ENCODE results near the gene SPSB1. TPM values are rescaled to one million over a fixed set of nuclear protein-coding genes. Genes with fewer than 3 reads are reported as not detected.

SPSB1 gene
- total and polyA plus RNA-seq, 7 experiments from 2014 or later: 1.4 to 10.3 (median 1.9) TPM

DNA sequence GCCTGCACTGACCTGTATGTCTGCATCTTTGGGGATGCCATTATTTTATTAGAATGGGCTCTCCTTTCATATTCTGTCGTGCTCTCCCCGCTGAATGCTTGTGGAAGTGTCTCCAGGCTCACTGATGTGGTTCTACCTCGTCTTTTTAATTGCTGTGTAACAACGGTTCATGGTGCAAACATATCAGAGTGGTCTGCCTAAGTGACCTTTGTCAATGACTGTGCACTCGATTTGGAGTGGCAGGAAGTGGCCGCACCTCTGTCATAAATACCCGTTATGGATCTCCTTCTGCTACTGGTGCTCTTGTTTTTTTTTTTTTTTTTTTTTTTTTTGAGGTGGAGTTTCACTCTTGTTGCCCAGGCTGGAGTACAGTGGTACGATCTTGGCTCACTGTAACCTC lies 38.3 kb downstream of the SPSB1 start:
- H3K4me1 Mint-ChIP-seq: peaks cover 11 to 24% (median 14%) of the 10 kb centered on the region in 7 donors
- no peak for ATAC-seq
- intact Hi-C loops (cut with micrococcal nuclease): no loop called here

DNA sequence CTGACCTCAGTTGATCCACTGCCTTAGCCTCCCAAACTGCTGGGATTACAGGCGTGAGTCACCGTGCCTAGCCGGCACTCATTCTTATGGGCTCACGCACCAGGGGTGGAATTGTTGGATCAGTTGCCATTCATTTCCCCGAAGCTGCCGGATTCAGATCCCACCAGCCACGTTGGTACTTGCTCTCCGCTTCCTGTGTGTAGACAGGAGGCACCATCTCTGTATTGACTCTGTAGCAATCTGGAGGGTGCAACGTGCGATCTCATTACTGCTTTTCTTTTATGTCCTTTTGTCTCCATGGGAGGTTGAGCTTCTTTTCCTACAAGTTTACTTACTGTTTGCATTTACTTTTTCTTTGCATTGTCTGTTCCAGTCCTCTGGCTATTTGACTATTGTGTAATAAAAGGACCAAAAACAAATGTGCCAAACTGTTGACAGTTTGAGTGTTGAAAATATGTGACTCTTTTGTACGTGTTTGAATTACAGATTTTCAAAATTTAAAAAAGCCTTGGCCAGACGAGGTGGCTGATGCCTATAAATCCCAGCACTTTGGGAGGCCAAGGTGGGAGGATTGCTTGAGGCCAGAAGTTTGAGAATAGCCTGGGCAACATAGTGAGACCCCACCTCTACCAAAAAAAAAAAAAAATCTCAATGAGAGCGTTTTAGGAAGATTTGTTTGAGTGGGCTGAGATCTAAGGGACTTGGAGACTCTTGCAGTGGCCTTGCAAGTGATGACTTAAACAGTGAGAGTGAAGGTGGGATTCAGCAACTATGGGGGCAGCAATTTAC lies 39.1 kb downstream of the SPSB1 start:
- Mint-ChIP-seq H3K4me3 (no peak overlapping the region), H3K36me3 (peaks cover 0 to 4% (median 0%) of the 10 kb centered on the region in 5 donors), H3K4me1 (peaks cover 11 to 24% (median 14%) of the 10 kb centered on the region in 7 donors), H3K9me3 (no peaks in the 10 kb centered on the region), H3K27me3 (no peaks in the 10 kb centered on the region), H3K27ac (peak overlapping the region in 2 of 9 donors; percentile 63 to 64)
- CTCF ChIA-PET: no interaction called here
- no peak for ATAC-seq
- H3K27ac ChIP-seq (ENCODE audit: low read depth, low read length): no peak overlapping the region
- intact Hi-C loops (cut with micrococcal nuclease): no loop called here
- no peaks in the 10 kb centered on the region for H3K9me3 ChIP-seq (ENCODE audit: control insufficient read depth in 2 of 3, low read length in 3 of 3)
- no peak for DNase-seq
- POLR2A ChIA-PET: no interaction called here
- no peaks in the 10 kb centered on the region for H3K36me3 ChIP-seq (ENCODE audit: control insufficient read depth in 2 of 3, insufficient read depth in 3 of 3, low read length in 3 of 3)
- H3K4me1 ChIP-seq (ENCODE audit: control insufficient read depth in 2 of 2, insufficient read depth in 2 of 2, low read length in 2 of 2): no peaks in the 10 kb centered on the region
- no peaks in the 10 kb centered on the region for H3K27me3 ChIP-seq (ENCODE audit: control insufficient read depth in 2 of 2, insufficient read depth in 2 of 2, low read length in 2 of 2)
- H3K4me3 ChIP-seq (ENCODE audit: low read length): no peak overlapping the region

More for the DNA sequence above, 38.3 kb downstream of the SPSB1 start:
- no peaks in the 10 kb centered on the region for H3K9me3 ChIP-seq (ENCODE audit: control insufficient read depth in 2 of 3, low read length in 3 of 3)
- no peaks in the 10 kb centered on the region for H3K27me3 ChIP-seq (ENCODE audit: control insufficient read depth in 2 of 2, insufficient read depth in 2 of 2, low read length in 2 of 2)
- no peak overlapping the region for H3K4me3 ChIP-seq (ENCODE audit: low read length)
- CTCF ChIA-PET: no interaction called here
- no peak overlapping the region for H3K27ac ChIP-seq (ENCODE audit: low read depth, low read length)
- no peaks in the 10 kb centered on the region for H3K36me3 ChIP-seq (ENCODE audit: control insufficient read depth in 2 of 3, insufficient read depth in 3 of 3, low read length in 3 of 3)
- Mint-ChIP-seq H3K27me3 (no peaks in the 10 kb centered on the region), H3K36me3 (peaks cover 0 to 4% (median 0%) of the 10 kb centered on the region in 5 donors), H3K4me3 (no peak overlapping the region), H3K27ac (no peak overlapping the region), H3K9me3 (no peaks in the 10 kb centered on the region)
- H3K4me1 ChIP-seq (ENCODE audit: control insufficient read depth in 2 of 2, insufficient read depth in 2 of 2, low read length in 2 of 2): no peaks in the 10 kb centered on the region
- no peak for DNase-seq
- POLR2A ChIA-PET: no interaction called here

DNA sequence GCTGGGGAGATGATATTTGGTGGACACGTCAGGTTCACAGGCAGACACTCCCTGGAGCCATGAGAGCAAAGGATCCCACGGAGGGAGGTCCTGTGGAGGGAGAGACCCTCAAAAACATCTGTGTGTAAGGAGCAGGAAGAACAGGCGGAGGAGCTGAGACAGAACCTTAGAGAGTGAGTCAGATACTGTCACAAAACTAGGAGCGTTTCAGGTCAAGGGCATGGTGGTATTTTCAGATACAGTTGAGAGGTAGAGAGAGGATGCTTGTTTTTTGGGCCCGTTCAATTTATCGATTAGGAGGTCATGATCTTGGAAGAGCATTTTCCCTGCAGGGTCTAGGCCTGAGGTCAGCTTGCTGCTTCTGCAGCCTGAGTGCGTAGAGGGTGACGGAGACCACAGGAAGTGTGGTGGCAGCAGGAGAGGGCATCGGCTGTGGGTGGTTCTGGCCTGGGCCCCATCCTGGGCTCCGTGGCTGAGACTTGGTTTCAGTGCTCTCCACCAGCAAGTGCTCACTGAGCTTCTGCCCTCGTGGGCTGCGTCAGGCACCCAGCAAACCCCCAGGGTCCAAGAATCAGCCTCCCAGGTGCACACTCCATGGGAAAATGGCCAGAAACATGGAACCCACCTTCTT lies 39.9 kb downstream of the SPSB1 start:
- Mint-ChIP-seq H3K36me3 (peaks cover 0 to 4% (median 0%) of the 10 kb centered on the region in 5 donors), H3K27me3 (no peaks in the 10 kb centered on the region), H3K4me3 (no peak overlapping the region), H3K9me3 (no peaks in the 10 kb centered on the region), H3K4me1 (peaks cover 11 to 24% (median 13%) of the 10 kb centered on the region in 7 donors), H3K27ac (peak overlapping the region in 1 of 9 donors; percentile 63)
- H3K27me3 ChIP-seq (ENCODE audit: control insufficient read depth in 2 of 2, insufficient read depth in 2 of 2, low read length in 2 of 2): no peaks in the 10 kb centered on the region
- no peak for DNase-seq
- no peaks in the 10 kb centered on the region for H3K36me3 ChIP-seq (ENCODE audit: control insufficient read depth in 2 of 3, insufficient read depth in 3 of 3, low read length in 3 of 3)
- no peak overlapping the region for H3K4me3 ChIP-seq (ENCODE audit: low read length)
- intact Hi-C loops (cut with micrococcal nuclease): no loop called here
- H3K9me3 ChIP-seq (ENCODE audit: control insufficient read depth in 2 of 3, low read length in 3 of 3): no peaks in the 10 kb centered on the region
- ChIA-PET CTCF (no interaction called here), POLR2A (no interaction called here)
- no peak overlapping the region for H3K27ac ChIP-seq (ENCODE audit: low read depth, low read length)
- H3K4me1 ChIP-seq (ENCODE audit: control insufficient read depth in 2 of 2, insufficient read depth in 2 of 2, low read length in 2 of 2): no peaks in the 10 kb centered on the region
- no peak for ATAC-seq

DNA sequence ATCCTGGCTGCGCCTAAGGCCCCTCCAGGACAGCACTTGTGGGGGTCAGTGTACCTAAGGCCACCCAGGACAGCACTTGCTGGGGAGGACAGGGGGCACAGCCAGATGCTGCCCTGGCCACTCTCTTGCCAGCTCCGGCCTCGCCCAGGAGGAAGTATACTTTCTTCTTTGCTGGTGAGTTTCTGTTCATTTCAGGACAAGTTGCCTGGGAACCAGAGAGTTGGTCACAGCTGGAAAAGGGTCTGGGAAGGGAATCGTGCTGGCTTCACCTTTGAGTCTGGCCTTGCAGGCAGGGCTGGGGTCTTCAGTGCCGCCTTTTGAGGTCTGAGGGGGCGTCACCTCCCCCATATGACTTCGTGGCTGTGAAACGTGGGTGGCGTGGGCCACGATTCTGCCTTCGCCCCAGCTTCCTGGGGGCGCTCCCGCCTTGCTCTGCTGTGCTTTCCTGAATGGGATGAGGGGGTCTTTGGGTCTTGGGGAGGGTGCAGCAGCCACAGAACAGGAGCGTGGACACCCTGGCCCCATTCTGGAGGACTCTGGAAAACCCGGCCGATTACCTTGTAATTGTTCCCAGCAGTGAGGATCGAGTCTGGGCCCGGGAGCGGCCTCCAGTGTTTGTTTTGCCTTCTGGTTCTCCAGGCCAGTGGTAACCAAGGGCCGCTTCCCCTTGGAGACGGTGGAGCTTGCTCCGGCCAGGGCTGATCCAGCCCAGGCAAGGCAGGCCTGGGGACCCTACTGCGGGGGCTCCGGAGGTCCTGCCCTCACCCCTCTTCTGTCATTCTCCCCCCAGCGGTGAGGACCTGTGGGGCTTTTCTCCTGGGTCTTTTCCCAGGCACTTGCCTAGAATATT lies 45.9 kb downstream of the SPSB1 start:
- CTCF ChIA-PET: no interaction called here

DNA sequence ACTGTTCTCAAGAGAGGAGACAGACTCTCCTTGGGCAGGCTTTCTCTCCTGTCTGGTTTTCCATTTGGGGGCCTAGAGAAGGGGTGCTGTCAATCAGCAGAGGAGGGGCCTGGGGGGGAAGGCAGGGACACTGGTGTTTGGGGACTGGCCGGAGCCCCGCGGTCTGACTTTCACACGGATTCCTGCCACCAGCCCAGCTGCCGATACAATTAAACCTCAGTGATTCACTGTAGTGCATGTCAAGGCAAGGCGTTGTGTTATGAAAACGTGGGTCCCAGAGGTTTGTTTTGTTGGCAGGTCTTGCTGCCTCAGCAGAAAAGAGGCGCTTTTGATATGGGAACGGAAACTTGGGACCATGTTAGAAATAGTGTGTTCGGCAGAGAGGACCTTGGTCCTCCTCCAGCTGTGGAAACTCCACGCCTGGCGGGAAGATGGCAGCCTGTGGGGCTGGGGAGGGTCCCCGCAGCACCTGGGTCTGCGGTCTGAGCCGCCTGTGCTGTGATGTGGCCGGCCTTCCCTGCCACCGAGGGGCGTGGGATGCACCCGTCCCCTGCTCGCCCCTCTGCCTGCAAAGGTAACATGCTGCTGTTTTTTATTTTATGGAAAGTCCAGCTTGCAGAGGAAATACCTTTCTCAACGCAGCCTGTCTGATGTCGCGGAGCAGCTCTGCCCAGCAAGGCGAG lies 47.6 kb downstream of the SPSB1 start:
- ChIA-PET CTCF (no interaction called here), POLR2A (no interaction called here)
- Mint-ChIP-seq H3K36me3 (peaks cover 0 to 15% (median 6%) of the 10 kb centered on the region in 5 donors), H3K9me3 (peaks cover 0 to 4% (median 0%) of the 10 kb centered on the region in 11 donors), H3K4me3 (no peak overlapping the region), H3K27ac (no peak overlapping the region), H3K4me1 (peaks cover 0 to 5% (median 0%) of the 10 kb centered on the region in 7 donors), H3K27me3 (no peaks in the 10 kb centered on the region)
- Histone ChIP-seq H3K9me3 (ENCODE audit: control insufficient read depth in 2 of 3, low read length in 3 of 3) (no peaks in the 10 kb centered on the region), H3K4me3 (ENCODE audit: low read length) (no peak overlapping the region), H3K27me3 (ENCODE audit: control insufficient read depth in 2 of 2, insufficient read depth in 2 of 2, low read length in 2 of 2) (no peaks in the 10 kb centered on the region), H3K4me1 (ENCODE audit: control insufficient read depth in 2 of 2, insufficient read depth in 2 of 2, low read length in 2 of 2) (no peaks in the 10 kb centered on the region), H3K27ac (ENCODE audit: low read depth, low read length) (no peak overlapping the region), H3K36me3 (ENCODE audit: control insufficient read depth in 2 of 3, insufficient read depth in 3 of 3, low read length in 3 of 3) (no peaks in the 10 kb centered on the region)
- intact Hi-C loops (cut with micrococcal nuclease): no loop called here
- DNase-seq (no peak), ATAC-seq (no peak)

More for the DNA sequence above, 45.9 kb downstream of the SPSB1 start:
- H3K4me3 Mint-ChIP-seq: no peak overlapping the region
- DNase-seq (no peak), ATAC-seq (no peak)
- Histone ChIP-seq H3K27me3 (ENCODE audit: control insufficient read depth in 2 of 2, insufficient read depth in 2 of 2, low read length in 2 of 2) (no peaks in the 10 kb centered on the region), H3K4me3 (ENCODE audit: low read length) (no peak overlapping the region), H3K4me1 (ENCODE audit: control insufficient read depth in 2 of 2, insufficient read depth in 2 of 2, low read length in 2 of 2) (no peaks in the 10 kb centered on the region), H3K9me3 (ENCODE audit: control insufficient read depth in 2 of 3, low read length in 3 of 3) (no peaks in the 10 kb centered on the region), H3K27ac (ENCODE audit: low read depth, low read length) (no peak overlapping the region), H3K36me3 (ENCODE audit: control insufficient read depth in 2 of 3, insufficient read depth in 3 of 3, low read length in 3 of 3) (no peaks in the 10 kb centered on the region)
- intact Hi-C loops (cut with micrococcal nuclease): no loop called here
- H3K36me3 Mint-ChIP-seq: peaks cover 0 to 15% (median 6%) of the 10 kb centered on the region in 5 donors
- H3K27ac Mint-ChIP-seq: no peak overlapping the region
- POLR2A ChIA-PET: no interaction called here
- peaks cover 0 to 4% (median 0%) of the 10 kb centered on the region in 11 donors for H3K9me3 Mint-ChIP-seq
- H3K27me3 Mint-ChIP-seq: no peaks in the 10 kb centered on the region
- peaks cover 0 to 9% (median 0%) of the 10 kb centered on the region in 7 donors for H3K4me1 Mint-ChIP-seq

DNA sequence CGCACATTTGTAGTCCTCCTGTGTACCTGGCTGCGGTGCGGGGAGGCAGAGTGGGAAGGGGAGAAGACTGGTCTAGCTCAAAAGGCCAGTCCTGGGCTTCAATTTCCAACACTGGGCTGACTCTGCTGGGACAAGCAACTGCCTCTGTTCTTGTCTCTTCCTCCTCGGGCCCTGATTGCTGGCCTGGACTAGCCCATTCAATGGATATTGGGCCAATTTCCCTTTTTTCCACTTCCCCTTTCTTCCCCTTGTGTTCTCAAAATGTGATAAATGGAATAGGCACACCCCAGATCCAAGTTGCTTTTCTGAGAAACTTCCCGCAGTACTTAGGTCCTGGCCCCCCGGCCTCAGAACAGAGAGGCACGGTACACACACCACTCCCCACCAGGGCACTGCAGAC lies 48.2 kb downstream of the SPSB1 start:
- intact Hi-C loops (cut with micrococcal nuclease): no loop called here
- ATAC-seq (peak; percentile 34), DNase-seq (no peak)
- peaks cover 0 to 4% (median 0%) of the 10 kb centered on the region in 11 donors for H3K9me3 Mint-ChIP-seq
- CTCF ChIA-PET: no interaction called here
- POLR2A ChIA-PET: no interaction called here
- H3K36me3 ChIP-seq (ENCODE audit: control insufficient read depth in 2 of 3, insufficient read depth in 3 of 3, low read length in 3 of 3): no peaks in the 10 kb centered on the region
- no peaks in the 10 kb centered on the region for H3K9me3 ChIP-seq (ENCODE audit: control insufficient read depth in 2 of 3, low read length in 3 of 3)
- no peak overlapping the region for H3K27ac Mint-ChIP-seq
- H3K4me3 ChIP-seq (ENCODE audit: low read length): no peak overlapping the region
- H3K27ac ChIP-seq (ENCODE audit: low read depth, low read length): no peak overlapping the region
- H3K27me3 Mint-ChIP-seq: no peaks in the 10 kb centered on the region
- H3K4me1 Mint-ChIP-seq: peaks cover 0 to 8% (median 0%) of the 10 kb centered on the region in 7 donors
- H3K36me3 Mint-ChIP-seq: peaks cover 0 to 15% (median 6%) of the 10 kb centered on the region in 5 donors
- no peaks in the 10 kb centered on the region for H3K4me1 ChIP-seq (ENCODE audit: control insufficient read depth in 2 of 2, insufficient read depth in 2 of 2, low read length in 2 of 2)
- no peaks in the 10 kb centered on the region for H3K27me3 ChIP-seq (ENCODE audit: control insufficient read depth in 2 of 2, insufficient read depth in 2 of 2, low read length in 2 of 2)
- H3K4me3 Mint-ChIP-seq: no peak overlapping the region
